Stimulated activated naive CD8-positive, alpha-beta T cell treated with anti-CD3 and anti-CD28 coated beads, Interleukin-15, Interleukin-2, amounts not matched to agents 100 ng/mL and 50 ng/mL, for 24 hours (primary cell): ENCODE data around the gene SP100.
"Not testable (repeated sequence)": the region's sequence is repeated elsewhere in the genome, so short reads cannot be mapped to it uniquely, and the experiment has no call there.

ENCODE experiments used
- H3K27ac Mint-ChIP-seq: one replicate; pipeline ENCODE4 v1.8.0; 2021; ENCODE audit warnings: mild to moderate bottlenecking, mixed read lengths
- H3K27me3 Mint-ChIP-seq: one replicate; pipeline ENCODE4 v1.8.0; 2021; ENCODE audit warnings: mixed read lengths
- H3K36me3 Mint-ChIP-seq: one replicate; pipeline ENCODE4 v1.8.0; 2021; ENCODE audit warnings: low read depth, mixed read lengths
- H3K4me1 Mint-ChIP-seq: one replicate; pipeline ENCODE4 v1.8.0; 2021; ENCODE audit warnings: low read depth, mixed read lengths
- H3K4me3 Mint-ChIP-seq: one replicate; pipeline ENCODE4 v1.8.0; 2021; ENCODE audit warnings: mild to moderate bottlenecking, mixed read lengths
- H3K9me3 Mint-ChIP-seq: one replicate; pipeline ENCODE4 v1.8.0; 2021; ENCODE audit warnings: mixed read lengths

The SP100 gene

DNA sequence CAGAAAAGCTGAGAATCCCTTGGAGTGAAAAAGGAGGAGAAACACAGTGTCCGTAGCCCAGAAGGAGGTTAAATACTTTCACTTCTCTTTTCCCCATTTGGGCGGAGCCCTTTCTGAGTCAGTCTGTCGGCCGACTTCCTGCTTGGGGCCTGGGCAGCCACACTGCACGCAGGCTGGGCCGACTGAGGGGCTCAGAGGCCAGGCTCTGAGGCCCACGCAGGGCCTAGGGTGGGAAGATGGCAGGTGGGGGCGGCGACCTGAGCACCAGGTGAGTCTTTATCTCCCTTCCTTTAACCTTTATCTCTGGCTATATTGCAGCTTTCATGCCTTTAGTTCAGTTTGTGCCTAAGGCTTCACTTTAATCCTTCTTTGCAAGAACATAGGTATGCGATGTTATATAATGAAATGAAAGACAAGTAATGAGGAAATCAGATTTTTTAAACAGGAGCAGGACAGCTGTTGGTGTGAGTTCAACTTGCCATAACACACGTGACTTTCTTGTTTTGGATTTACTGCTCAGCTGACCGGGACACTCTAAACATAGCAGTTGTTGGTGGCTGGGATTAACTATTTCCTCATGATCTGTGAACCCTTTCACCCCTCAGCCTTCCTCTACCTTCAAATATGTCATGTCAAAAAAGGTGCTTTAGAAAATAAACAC lies at the start of gene SP100:
Gene SP100 (plus strand): TSS at position 141 of the 661 bp plus-strand sequence. CDS start 96 bp downstream, at position 237.
- H3K27me3 Mint-ChIP-seq, result no peaks in the 10 kb centered on the region
- H3K4me1 Mint-ChIP-seq, result peaks cover 81% of the 10 kb centered on the region
- H3K36me3 Mint-ChIP-seq, result peaks cover 23% of the 10 kb centered on the region
- peak within 1 kb of the TSS; percentile 96 for H3K27ac Mint-ChIP-seq
- no peaks in the 10 kb centered on the region for H3K9me3 Mint-ChIP-seq
- H3K4me3 Mint-ChIP-seq, result peak within 1 kb of the TSS; percentile 96

DNA sequence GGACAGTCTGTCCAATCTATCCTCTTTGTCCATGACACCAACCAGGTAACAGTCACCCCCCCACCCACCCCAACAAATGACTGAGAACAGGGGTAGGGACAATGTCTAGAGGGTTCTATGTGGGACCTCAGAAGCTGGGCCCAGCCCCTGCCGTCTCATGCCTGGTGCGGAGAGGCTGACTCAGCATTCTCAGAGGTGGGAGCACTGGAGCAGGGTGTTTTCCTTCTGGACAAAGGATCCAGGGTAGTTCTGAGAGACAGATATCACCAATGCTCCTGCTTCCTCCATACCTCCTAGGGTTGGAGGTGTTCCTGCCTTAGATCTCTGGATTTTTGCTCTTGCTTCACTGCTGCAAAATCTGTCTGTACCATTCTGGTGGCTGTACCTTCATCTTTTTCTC lies 33.9 kb upstream of the SP100 start:
- no peaks in the 10 kb centered on the region for H3K9me3 Mint-ChIP-seq
- H3K27ac Mint-ChIP-seq, result no peak overlapping the region
- H3K4me3 Mint-ChIP-seq, result no peak overlapping the region
- H3K4me1 Mint-ChIP-seq, result peaks cover 11% of the 10 kb centered on the region
- H3K27me3 Mint-ChIP-seq, result no peaks in the 10 kb centered on the region
- peaks cover 78% of the 10 kb centered on the region for H3K36me3 Mint-ChIP-seq

DNA sequence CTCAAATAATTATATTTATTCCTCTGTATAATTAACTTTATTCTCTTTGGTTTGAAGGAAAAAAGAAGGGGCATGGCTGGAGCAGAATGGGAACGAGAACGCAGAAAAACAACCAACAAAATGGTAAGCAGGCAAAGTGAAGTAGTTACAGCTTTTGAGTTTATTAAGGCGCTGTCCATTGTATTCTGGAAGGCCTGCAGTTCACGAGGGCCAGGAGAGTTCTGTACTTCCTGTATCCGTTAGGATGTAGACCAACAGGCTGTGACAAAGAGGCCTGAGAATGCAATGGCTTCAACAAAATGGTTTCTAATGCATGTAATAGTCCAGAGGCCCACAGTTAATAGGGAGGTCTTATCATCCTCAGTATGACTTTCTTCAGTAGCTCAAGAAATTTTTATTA lies 32.5 kb upstream of the SP100 start:
- Mint-ChIP-seq H3K4me3 (no peak overlapping the region), H3K36me3 (peaks cover 78% of the 10 kb centered on the region), H3K27ac (no peak overlapping the region), H3K9me3 (no peaks in the 10 kb centered on the region), H3K4me1 (peaks cover 6% of the 10 kb centered on the region), H3K27me3 (no peaks in the 10 kb centered on the region)

DNA sequence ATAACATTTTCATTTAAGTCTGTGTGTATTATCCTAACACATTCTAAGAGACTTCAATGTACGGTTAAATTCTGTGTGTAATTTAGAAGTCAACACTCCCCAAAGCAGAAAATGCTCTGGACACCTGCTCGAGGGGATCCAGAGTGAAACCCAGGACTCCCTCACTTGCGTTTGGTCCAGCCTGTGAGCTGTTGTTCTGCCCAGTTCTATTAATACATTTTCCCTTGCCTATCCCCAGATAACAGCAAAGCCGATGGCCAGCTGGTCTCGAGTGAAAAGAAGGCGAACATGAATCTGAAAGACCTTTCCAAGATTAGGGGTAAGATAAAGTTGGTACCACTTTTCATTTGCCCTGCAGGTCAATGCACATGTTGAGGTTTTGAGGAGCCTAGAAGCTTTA lies 31.0 kb upstream of the SP100 start:
- Mint-ChIP-seq H3K27ac (no peak overlapping the region), H3K9me3 (no peaks in the 10 kb centered on the region), H3K36me3 (peaks cover 83% of the 10 kb centered on the region)

DNA sequence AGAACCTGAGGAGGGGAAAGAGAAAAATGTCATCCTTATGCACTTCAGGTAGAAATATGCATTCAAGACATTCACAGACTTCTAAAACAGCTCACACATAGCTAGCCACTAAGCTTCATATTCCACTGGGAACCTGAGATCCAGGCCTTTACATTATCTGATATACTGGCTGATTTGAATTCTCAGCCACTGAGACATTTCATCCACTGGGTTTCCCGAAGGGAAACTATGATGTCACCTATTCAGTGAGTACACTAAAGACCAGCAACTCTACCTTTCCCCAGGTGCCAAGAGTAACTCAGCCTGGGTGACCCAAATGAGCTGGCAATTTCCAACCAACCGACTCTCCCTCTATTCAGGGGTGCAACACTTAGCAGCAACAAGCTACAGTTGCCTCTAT lies 21.7 kb upstream of the SP100 start:
- H3K27ac Mint-ChIP-seq, result no peak overlapping the region
- no peaks in the 10 kb centered on the region for H3K9me3 Mint-ChIP-seq
- peaks cover 84% of the 10 kb centered on the region for H3K36me3 Mint-ChIP-seq
- H3K4me3 Mint-ChIP-seq, result no peak overlapping the region
- H3K27me3 Mint-ChIP-seq, result no peaks in the 10 kb centered on the region
- H3K4me1 Mint-ChIP-seq, result no peaks in the 10 kb centered on the region

More for the DNA sequence above, 31.0 kb upstream of the SP100 start:
- Mint-ChIP-seq H3K27me3 (no peaks in the 10 kb centered on the region), H3K4me1 (no peaks in the 10 kb centered on the region), H3K4me3 (no peak overlapping the region)

DNA sequence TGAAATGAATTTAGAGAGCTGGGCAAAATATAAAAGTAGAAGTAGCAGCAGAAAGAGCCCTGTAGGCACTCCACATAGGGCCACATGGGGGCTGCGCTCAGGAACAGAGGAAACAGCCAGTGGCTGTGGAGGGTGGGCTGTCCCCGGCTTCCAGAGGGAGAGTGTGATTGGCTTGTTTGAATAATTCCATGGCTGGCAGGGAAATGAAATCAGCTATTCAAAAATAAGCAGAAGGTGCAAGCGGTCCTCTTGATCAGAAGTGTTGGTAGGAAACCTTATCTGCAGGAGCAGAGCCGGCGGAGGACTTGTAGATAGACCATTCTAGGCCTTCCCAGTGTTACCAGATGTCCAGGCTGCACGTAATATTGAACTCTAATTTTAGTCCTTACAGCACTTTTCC lies 17.3 kb upstream of the SP100 start:
- H3K27me3 Mint-ChIP-seq, H3K27ac Mint-ChIP-seq, H3K4me1 Mint-ChIP-seq, H3K4me3 Mint-ChIP-seq, H3K9me3 Mint-ChIP-seq: not testable (repeated sequence)
- peaks cover 74% of the 10 kb centered on the region for H3K36me3 Mint-ChIP-seq

DNA sequence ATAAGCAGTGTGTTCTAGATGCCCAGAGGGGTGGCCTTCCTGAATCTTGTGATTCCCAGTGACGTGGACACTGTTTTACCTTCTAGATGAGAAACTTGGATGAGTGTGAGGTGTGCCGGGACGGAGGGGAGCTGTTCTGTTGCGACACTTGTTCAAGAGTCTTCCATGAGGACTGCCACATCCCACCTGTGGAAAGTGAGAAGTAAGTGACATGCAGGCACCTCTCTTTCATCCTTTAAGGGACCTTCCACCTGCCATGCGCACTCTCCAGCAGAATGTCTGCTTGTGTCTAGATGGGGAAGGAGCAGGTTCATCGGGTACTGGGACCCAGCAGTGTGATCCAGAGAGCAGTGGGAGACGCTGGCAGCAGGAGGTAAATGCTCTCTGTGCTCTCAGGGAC lies 16.0 kb upstream of the SP100 start:
- Mint-ChIP-seq H3K27me3 (no peaks in the 10 kb centered on the region), H3K36me3 (peaks cover 66% of the 10 kb centered on the region), H3K4me3 (no peak overlapping the region), H3K27ac (no peak overlapping the region), H3K4me1 (no peaks in the 10 kb centered on the region), H3K9me3 (no peaks in the 10 kb centered on the region)

DNA sequence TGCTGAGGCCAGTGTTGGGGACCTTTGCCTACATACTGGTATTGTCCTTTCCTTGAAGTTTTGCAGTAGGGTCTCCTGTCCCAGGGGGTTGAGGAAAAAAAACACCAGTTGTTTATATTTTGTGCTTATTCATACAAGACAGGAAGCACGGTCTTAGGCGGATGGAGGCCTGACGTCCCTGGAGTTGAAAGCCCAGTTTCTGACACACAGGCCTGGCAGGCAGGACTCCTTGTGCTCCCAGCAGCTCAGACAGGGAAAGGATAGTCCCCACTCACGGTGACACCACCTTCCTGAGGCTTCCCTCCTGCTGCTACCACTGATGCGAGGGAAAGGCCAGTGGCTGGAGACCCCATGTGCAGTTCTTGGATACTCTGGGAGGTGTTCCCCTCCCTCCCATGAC lies 15.5 kb upstream of the SP100 start:
- Mint-ChIP-seq H3K27me3 (no peaks in the 10 kb centered on the region), H3K9me3 (no peaks in the 10 kb centered on the region), H3K27ac (no peak overlapping the region), H3K36me3 (peaks cover 66% of the 10 kb centered on the region), H3K4me3 (no peak overlapping the region), H3K4me1 (no peaks in the 10 kb centered on the region)

DNA sequence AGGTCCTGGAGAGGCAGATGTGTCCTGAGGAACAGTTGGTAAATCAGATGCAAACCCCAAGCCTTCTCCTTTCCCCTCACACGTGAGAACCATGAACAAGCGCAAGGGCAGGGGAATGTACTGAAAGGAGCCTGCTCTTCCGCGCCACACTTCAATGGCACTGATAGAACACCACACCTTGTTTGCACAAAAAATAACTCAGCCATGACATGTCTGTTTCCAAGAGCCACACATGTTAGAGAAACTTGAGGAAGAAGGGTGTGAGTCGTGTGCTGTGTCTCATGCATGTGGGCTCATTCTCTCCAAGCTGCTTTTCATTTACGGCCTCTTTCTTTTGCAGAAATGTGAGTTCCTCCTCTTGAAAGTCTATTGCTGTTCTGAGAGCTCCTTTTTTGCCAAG lies 15.0 kb upstream of the SP100 start:
- not testable (repeated sequence) for H3K4me1 Mint-ChIP-seq, H3K27ac Mint-ChIP-seq, H3K4me3 Mint-ChIP-seq, H3K9me3 Mint-ChIP-seq, H3K27me3 Mint-ChIP-seq
- H3K36me3 Mint-ChIP-seq, result peaks cover 62% of the 10 kb centered on the region

DNA sequence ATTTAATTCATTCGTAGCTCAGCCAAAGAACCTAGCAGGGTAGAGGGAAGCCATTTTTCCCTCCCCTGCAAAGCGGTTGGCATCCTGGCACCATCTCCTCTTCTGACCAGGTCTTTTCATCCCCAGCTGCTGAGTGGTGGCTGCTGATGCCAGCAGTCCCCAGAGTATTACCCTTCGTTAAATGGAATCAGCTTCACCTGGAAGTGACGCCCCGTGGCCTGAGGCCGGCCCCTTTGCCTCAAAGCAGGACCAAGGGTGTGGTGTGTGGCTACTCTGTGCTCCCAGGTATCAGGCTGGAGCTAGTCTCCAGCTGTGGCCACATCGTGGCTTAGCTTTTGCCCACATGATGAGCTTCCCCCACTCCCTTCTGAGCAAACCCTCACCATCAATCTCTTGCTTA lies 12.3 kb upstream of the SP100 start:
- peaks cover 51% of the 10 kb centered on the region for H3K36me3 Mint-ChIP-seq
- no peak overlapping the region for H3K27ac Mint-ChIP-seq

DNA sequence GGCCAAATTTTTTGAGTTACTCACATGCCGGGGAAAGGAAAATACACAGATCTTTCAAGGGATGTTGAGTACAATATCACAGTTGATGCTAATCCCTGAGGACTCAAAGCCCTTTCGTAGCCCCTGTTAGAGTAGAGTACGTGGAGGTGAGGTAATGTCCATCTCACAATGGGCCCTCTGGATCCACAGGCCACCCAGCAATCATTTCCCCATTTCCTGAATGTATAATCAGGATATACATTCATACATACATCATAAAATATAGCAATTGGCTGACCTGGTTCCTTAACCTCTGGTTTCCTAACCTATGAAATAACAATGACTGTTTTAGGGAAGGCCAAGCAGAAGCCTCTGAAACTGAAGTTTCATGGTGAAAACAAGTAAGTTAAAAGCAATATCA lies 10.2 kb upstream of the SP100 start:
- Mint-ChIP-seq H3K27ac (no peak overlapping the region), H3K36me3 (peaks cover 38% of the 10 kb centered on the region), H3K4me1 (peaks cover 23% of the 10 kb centered on the region), H3K4me3 (no peak overlapping the region), H3K9me3 (no peaks in the 10 kb centered on the region), H3K27me3 (no peaks in the 10 kb centered on the region)

More for the DNA sequence above, 12.3 kb upstream of the SP100 start:
- no peaks in the 10 kb centered on the region for H3K27me3 Mint-ChIP-seq
- peaks cover 3% of the 10 kb centered on the region for H3K4me1 Mint-ChIP-seq
- no peaks in the 10 kb centered on the region for H3K9me3 Mint-ChIP-seq
- no peak overlapping the region for H3K4me3 Mint-ChIP-seq

DNA sequence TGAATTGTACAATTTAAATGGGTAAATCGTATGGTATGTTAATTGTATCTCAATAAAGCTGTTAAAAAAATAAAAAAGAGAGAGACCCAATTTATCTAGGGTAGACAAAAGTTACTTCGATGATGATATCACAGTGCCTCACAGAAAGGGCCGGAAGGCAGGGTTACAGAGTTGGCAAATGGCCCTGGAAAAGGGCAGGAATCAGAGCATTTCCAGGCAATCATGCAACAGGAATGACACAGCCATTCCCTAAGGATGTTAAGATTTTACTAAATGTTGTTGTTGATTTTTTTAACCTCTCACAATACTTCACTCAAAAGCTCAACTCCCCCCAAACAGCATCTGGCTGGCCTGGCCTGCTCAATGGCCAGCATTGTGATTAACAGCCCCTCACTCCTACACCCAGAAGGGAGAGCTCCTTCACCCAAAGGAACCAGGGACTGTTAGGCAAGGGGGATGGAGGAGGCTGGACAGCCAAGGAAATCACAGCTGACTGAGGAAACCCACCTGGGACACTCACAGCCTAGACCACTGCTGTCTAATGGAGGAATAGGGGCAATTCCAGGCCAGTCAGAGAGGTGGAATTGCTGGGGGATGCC lies 7.7 kb upstream of the SP100 start:
- no peaks in the 10 kb centered on the region for H3K27me3 Mint-ChIP-seq
- H3K27ac Mint-ChIP-seq, result no peak overlapping the region
- H3K4me3 Mint-ChIP-seq, result no peak overlapping the region
- H3K36me3 Mint-ChIP-seq, result peaks cover 22% of the 10 kb centered on the region
- H3K9me3 Mint-ChIP-seq, result no peaks in the 10 kb centered on the region
- peaks cover 44% of the 10 kb centered on the region for H3K4me1 Mint-ChIP-seq

DNA sequence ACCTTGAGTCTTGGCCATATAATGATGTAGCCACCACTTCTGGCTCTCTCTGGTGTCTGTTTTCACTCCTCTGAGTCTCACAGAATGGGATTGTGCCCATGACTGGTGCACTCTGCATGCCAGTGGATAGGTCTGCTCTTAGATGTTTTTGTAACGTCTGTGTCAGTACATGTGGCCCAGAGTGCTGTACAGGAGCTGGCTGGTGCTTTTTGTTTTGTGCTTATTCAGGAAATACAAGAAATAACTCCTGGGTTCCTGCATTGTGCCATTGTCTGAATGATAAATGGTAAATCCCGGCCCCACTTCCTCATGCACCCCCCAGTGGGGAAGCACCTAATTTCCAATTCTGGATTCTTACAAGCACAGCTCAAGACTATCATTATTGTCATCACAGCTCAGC lies 6.7 kb upstream of the SP100 start:
- H3K9me3 Mint-ChIP-seq, H3K27me3 Mint-ChIP-seq, H3K27ac Mint-ChIP-seq, H3K4me3 Mint-ChIP-seq: not testable (repeated sequence)
- peaks cover 18% of the 10 kb centered on the region for H3K36me3 Mint-ChIP-seq
- H3K4me1 Mint-ChIP-seq, result peaks cover 54% of the 10 kb centered on the region

DNA sequence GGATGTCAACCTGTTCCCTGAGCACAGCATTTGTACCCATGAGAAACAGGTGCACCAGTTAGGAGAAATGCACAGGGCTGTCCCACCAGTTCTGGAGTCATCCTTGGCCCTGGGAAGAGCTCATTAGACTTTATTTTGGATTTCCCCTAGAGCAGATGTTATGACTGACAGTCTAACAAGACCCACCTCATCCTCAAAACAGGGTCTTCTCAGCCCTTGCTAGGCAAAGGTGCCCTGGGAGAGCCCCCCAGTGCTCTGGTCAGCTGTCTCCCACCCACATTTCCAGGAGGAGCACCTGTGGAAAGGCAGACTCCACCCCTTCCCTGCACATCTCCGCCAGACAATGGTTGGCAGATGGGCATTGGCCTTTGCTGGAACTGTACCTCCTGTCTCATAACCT lies 5.7 kb upstream of the SP100 start:
- H3K27me3 Mint-ChIP-seq, result no peaks in the 10 kb centered on the region
- no peaks in the 10 kb centered on the region for H3K9me3 Mint-ChIP-seq
- peaks cover 11% of the 10 kb centered on the region for H3K36me3 Mint-ChIP-seq
- no peak overlapping the region for H3K27ac Mint-ChIP-seq
- H3K4me3 Mint-ChIP-seq, result no peak overlapping the region
- peaks cover 64% of the 10 kb centered on the region for H3K4me1 Mint-ChIP-seq

DNA sequence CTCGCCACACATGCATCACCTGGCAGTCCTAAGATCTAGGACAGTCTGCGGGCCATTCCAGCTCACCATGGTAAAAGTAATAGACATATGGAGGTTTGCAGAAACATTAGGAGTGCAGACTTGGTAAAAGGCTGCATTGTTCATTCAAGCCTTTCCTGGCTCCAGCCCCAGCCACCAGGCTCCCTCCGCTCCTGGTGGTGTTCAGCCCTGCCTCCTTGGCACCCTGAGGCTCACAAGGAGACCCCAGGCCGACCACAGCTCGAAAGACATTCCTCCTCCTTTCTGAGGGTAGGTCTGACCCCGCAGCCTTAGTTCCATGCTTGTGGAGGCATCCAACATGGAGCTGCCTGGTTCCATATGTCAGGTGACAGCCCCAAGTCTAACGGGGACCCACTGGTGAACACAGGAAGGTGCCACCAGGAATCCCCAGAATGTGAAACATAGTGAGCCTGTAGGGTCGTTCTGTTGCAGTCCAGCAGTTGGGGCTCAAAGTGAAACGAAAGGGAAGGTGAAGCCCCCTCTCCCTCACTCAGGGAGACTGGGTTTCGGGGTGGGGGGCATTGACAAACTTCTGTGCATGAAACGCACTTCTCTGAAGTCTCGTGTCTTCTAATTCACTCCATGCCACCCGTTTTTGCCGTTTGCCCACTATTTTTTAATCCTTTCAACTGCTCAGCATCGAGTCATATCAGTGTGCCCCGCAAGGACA lies 5.0 kb upstream of the SP100 start:
- H3K4me3 Mint-ChIP-seq, result peak overlapping the region; percentile 96
- peak overlapping the region; percentile 98 for H3K27ac Mint-ChIP-seq
- no peaks in the 10 kb centered on the region for H3K27me3 Mint-ChIP-seq
- H3K9me3 Mint-ChIP-seq, result no peaks in the 10 kb centered on the region
- peaks cover 71% of the 10 kb centered on the region for H3K4me1 Mint-ChIP-seq
- H3K36me3 Mint-ChIP-seq, result peaks cover 8% of the 10 kb centered on the region
